CD1c-positive myeloid dendritic cell (primary cell): ENCODE measurements around the gene SOX8.

Experiments used
- DNase-seq: peaks from one replicate; pipeline ENCODE4 v3.0.0-alpha.2; 2016; ENCODE audit errors: extremely low spot score

SOX8 gene

DNA sequence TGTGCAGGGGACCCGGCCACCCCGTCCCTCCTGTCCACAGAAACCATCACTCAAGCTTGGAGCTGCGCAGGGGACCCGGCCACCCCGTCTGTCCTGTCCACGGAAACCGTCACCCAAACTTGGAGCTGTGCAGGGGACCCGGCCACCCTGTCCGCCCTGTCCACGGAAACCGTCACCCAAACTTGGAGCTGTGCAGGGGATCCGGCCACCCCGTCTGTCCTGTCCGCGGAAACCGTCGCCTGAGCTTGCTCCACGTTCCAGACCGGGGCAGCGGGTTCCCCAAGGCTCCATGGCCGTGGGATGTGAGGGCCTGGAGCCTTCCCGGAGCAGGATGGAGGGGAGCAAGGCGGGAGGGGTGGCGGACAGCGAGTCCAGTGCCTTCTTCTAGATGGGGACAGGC, 25.2 kb downstream of the SOX8 start:
- DNase-seq: no peak

DNA sequence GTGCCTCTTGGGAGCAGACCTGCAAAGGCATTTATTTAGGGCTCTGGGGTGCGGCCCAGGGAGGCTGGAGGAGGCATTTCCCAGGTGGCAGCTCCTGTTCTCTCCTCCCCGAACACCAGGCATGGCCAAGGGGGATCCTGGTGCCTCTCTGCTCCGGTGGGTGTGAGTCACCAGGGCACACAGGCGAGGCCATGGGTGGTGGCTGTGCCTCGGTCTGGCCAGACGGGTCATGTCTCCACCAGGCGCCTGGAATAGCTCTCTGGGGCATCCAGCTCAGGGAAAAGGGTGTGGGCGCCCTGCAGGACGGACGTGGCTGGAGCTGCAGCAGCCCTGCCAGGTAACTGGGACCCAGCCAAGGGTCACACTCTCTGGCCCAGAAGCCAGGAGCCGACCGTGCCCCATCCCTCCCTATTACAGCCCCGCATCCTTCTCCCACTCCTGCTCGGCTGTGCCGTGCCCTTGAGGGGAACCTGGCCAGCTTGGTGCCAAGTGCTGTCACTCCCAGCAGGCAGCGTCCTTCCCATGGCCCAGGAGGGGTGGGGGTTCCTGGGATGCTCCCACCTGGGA, 25.8 kb downstream of the SOX8 start:
- DNase-seq: no peak

DNA sequence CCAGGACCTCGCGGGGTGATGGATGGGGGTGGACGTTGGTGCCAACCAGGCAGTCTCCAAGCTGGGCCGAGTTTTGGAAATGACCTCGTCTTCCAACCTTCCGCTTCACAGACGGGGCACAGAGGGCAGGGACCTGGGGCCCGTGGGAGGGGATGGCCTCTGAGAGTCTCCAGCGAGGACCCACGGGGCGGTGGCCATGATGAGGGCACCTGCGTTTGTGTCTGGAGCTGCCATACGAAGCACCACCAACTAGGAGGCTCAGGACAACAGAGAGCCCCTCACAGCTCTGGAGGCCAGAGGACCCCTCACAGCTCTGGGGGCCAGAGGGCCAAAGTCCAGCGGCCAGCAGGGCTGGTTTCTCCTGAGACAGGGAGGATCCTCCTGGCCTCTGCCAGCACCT, 26.5 kb downstream of the SOX8 start:
- DNase-seq: no peak

DNA sequence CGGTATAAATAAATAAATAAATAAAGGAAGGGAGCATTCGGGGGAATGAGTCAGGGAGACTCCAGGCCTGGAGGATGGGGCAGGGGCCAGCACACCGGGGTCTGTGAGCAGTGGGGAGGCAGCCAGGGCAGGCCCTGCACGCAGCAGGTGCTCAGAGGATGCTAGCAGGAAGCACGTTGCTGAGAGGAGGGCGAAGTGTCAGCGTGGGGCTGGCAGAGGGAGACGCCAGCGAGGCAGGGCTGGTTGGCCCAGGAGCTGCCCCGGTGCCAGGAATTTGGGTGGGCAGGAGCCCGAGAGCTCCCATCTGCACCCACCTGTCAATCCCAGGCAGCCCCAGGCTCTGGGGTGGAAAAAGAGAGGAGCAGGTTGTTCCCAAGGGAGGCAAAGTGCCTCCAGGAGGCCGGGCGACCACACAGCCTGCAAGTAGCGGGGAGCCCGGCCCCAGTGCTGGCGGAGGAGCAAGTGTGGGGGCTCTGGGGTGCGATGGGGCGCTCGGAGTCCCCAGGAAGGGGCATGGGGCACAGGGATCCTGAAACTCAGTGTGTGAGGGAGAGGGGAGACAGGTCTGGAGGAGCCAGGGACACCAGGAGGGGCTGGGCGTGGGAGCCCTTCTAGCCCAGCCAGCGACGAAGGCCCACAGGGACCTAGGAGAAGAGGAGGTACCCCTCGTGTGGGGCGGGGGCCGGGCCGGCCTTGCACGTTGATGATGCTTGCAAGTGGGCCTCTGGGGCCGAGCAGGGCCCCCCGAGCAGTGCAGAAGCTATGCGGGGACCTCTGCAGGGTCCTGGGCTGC, 28.0 kb downstream of the SOX8 start:
- no peak for DNase-seq

DNA sequence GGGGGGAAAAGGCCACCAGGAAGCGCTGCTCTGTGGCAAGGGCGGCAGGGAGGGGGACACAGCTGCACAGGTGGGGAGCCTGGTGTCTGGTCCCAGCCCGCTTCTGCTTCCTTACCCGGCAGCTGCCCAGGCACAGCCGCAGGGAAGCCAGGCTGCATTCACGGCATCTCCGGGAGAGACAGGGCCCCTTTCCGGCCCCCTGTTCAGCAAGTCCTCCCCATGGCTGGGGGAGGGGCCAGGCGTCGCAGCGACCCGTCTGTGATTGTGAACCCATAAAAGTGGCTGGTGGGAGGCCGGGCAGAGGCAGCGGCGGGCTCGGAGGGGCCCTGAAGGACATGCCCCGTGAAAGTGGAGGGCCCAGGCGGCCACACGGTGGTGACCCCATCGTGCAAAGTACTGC, 28.7 kb downstream of the SOX8 start:
- no peak for DNase-seq

DNA sequence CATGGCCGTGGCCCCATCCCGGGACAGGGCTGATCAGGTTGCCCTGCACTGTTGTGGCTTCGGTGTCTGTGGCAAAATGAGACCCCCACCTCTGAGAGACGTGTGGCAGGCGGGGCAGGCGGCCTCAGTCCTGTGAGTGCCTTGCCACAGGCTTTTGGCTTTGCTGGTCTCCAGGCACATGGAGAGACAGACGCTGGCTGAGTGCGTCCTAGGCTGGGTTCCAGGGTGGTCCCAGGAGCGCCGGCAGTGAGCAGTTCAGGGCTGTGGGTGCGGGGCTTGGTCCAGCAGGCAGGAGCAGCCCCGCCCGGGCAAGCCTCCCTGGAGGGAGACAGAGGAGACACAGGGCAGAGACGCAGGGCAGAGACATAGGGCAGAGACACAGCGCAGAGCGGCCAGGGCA, 29.2 kb downstream of the SOX8 start:
- no peak for DNase-seq

DNA sequence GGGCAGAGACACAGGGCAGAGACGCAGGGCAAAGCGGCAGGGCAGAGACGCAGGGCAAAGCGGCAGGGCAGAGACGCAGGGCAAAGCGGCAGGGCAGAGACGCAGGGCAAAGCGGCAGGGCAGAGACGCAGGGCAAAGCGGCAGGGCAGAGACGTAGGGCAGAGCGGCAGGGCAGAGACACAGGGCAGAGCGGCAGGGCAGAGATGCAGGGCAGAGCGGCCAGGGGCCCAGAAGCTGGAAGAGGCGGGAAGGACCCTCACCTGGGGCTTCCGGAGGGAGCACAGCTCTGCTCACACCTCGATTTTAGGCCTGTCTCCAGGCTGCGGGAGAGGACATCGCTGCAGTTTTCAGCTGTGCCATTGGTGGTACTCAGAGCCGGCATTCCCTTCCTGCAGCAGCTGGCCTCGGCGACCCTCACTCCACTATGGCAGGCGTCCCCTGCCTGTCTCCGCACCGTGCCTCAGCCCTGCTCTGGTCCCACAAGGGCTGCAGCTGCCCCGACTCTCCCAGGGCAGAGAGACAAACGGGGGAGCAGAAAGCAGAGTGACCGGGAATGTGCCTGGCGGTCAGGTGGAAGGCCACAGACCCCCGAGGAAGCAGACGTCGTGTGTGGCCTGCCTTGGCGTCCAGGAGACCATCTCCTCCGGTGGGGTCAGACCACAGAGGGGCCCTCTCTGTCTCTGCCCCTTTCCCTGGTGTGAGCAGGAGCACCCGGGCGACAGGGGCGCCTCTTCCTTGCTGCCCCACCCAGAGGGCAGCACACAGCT, 29.9 kb downstream of the SOX8 start:
- DNase-seq: no peak

DNA sequence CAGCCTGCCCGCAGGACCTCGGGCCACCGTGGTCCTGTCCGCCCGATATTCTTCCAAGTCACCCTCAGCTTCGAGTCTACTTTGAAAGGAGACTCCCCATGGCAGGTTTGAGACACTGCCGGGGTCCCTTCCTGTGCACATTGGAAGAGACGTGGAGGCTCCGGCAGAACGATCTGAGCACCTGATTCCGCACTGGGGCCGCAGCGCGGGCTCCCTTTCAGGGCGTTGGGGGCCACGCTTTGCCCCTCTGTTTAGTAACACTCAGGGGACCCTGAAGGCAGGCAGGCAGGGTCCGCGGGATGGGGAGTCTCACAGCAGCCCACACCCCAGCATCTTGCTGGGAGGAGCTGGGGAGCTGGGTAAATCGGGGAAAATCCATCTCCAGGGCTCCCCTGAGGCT, 30.6 kb downstream of the SOX8 start:
- no peak for DNase-seq

DNA sequence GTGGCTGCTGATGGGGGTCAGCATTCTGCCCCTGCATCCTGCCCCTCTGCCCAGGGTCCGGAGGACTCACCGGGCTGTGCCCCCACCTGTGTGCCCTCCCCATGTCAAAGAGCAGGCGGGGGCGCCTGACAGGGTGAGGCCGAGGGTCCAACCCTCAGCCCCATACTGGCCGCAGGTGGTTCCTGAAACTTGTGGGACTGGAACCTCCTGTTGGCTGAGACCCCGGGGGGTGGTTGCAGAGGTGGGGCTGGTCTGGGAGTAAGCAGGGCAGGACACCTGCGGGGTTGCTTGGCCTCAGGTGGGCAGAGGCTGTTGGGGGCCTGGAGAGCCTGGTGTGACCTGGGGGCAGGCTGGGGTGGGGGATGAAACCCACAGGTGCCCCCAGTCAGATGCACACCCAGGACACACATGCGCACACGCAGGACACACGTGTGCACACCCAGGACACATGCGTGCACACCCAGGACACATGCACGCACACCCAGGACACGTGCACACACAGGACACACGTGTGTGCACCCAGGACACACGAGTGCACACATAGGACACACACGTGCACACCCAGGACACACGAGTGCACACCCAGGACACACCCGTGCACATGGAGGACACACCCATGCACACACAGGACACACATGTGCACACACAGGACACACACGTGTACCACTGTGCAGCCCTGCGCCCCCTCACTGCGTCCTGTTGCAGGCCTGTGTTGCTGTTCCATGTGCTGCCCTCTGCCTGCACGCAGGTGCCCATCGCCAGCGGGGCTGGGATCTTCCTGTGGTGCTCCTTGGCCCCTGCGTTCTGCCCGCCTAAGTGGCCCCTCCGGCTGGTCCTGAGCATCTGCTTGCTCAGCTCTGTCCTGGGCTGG, 31.4 kb downstream of the SOX8 start:
- no peak for DNase-seq

DNA sequence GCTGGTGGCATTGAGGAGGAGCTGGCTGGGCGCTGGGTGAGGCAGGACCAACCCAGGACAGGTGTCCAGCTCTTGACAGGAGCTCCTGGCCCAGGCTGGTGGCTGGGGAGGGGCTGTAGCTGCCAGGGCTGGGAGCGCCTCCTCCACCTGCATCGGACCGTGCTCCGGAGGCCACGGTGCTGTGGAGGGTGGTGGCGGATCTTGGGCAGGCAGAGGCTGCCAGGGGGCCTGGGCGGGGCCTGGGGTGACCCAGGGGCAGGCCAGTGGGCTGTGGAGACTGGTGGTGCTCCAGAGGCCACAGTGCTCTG, 32.0 kb downstream of the SOX8 start:
- DNase-seq: no peak

DNA sequence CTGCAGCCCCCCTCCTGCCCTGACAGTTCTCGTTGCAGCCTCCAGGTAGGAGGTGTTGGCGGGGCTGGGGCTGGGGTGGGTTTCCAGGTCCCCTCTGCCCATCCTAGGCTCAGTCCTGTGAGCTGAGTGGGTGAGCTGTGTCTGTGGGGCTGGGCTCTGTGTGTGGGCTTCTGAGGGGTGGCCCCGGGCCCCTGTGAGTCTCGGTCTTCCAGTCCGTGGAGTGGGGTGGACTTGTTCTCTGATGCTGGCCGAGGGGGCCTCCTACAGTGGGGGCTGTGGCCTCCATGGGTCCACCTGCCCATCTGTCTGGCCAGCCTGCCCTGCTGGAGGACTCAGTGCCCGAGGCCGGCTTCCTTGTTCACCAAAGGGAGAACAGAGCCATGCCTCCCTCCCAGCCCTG, 32.7 kb downstream of the SOX8 start:
- no peak for DNase-seq

DNA sequence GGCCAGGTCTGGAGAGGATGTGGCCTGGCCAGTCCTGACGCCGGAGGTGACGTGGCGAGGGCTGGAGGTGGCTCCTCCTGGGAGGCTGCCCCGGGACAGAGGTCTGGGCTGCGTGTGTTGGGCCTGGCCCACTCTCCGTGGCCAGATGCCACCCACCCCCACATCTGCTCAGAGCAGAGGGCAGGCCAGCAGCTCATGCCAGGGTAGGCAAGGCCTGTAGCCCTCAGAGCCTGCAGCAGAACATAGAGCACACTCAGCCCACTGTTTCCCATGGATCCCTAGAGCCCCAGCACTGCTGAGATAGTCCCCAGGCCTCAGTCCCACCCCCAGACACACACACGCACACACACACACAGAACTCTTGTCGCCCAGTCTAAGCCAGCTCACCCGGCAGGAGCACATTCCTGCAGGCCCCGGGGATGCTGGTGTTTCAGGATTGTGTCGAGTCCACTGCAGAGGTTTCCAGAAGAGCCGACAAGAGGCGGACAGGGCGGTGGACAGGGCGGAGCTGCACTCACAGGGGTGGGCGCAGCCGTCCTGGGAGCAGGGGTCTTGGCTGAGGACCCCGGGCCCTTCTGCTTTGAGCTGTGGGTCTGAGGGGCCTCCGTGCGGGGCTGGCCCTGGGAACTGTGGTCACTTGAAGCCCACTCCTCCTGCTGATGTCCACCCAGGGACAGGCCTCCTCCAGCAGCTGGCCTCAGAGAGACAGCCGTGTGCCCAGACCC, 33.4 kb downstream of the SOX8 start:
- DNase-seq: no peak

DNA sequence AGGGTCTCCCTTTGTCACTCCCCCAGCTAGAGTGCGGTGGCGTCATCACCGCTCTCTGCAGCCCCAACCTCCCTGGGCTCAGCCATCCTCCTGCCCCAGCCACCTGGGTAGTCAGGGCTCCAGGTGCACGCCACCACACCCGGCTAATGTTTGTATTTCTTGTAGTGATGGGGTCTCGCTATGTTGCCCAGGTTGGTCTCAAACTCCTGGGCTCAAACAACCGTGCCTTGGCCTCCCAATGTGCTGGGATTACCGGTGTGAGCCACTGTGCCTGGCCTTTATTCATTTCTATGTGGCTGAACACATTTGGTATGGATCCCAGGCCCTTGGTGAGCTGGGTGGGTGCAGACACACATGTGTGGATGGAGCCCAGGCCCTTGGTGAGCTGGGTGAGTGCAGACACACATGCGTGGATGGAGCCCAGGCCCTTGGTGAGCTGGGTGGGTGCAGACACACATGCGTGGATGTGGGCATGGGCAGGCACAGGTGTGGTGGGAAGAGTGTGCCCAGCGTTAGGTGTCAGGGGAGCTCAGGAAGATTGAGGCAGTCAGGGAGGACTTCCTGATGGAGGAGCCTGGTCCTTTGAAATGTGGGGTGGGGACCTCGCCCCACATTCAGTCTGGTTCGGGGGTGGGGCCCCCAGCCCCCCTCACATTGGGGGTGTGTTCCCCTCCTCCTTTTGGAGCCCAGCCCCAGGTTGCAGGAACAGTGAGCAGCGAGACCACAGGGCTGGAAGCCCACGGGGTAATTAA, 37.1 kb downstream of the SOX8 start:
- DNase-seq: no peak

DNA sequence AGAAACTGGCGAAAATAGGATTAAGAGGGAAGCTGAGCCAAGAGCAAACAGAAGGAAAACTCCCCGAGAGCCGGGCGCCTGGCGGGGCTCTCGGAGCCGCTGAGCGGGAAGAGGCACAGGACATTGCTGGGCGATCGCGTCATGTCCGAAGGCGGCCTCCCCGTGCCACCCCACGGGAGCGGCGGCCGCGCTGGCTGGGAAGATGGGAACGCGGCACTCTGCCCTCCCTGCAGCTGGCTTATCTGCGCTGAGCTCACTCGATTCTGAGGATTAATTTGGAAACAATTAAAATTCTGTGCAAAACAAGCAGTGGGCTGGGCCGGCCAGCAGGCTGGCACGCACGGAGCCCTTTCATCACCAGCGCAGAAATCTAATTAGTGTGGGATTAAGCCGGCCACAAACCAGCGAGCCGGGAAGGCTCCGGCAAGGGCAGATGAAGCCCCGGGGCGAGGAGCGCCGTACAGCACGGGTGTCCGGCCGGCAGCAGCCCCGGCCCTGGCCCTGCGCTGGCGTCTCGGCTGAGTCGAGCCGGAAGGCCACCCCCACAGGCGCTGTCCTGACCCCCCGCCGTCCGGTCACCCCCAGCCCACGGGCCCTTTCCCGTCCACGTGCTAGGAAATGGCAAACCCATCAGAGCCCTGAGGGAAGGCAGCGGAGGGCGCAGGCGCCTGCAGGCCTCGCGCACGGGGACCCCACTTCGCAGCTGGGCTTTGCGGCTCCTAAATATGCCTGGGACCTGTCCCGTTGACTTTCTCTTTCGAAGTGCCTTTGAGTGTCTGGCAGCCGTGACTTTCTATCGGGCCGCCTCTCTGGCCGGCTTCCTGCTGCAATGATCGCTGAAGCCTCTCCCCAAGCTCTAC, 37.9 kb downstream of the SOX8 start:
- DNase-seq: no peak

DNA sequence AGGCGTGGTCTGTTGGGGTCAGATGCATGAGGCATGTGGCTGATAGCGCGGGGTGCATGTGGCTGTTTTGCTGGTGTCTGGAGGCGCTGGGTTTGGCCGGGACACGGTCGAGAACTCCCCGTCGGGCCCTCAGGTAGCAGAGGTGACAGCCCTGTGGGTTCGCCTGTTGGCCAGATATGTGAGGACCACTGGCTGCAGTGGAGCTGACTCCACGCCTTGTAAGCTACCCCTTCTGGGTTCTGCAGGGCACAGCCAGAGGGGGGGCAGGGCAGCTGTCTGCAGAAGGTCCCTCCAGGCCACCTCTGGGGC, 38.5 kb downstream of the SOX8 start:
- no peak for DNase-seq

DNA sequence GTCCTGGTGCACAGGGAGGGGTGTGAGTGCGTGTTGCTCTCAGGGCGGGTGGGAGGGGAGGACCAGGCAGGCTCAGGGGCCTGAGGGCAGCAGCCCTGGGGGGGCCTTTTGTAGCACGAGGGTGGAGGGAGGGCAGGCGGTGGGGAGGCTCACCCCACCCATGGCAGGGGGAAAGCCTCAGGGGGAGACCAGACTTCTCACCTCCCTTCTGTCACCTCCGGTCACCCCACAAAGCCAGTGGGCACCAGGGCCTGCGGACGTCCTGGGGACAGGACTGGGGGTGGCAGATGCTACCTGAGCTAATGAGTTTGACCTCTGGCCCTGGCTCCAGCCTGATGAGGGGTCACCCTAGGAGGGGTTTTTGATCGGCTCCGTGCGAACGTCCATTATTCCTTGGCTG, 39.0 kb downstream of the SOX8 start:
- DNase-seq: no peak

DNA sequence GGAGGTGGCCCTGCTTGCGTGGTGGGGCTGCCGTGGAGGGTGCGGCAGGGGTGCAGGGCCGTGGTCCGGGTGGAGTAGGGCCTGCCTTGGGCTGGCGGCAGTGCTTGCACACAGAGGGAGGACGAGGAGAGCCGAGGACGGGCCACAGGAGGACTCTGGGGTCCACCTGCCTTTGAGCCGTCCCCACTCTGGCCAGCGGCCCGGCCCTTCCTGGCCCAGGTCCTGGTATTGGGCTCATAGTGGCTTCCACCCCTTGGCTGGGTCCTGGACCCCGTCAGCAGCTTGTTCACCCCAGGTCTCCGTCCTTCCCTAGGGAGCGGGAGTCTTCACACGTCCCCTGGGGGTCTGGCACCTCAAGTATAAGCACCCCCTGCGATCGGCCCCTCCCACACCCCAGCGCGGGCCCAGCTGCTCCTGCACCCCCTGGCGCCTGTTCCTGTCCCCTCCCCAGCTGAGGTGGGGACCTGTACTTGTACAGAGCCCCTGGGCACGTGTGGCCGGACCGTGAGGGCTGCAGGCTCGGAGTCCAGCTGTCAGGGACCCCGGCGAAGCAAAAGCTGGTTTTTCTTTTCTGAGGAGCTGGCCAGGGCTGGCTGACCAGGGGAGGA, 40.1 kb downstream of the SOX8 start:
- DNase-seq: no peak

DNA sequence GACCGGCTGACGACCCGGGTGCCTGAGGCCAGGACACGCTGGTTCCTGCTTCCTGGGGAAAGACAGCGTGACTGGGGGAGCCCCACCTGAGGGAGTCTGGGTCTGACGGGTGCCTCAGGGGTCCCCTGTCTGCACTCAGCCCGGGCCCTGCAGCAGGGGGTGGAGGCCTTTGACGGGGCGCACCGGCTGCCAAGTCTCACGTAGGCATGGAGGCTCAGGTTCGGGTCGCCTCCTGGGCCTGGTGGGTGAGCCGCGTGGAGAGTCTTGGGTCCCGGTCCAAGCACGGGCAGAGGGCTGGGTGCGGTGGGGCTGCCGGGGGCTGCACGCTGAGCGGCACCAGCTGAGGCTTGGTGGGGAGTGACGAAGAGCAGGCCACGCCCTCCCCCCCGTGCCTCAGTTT, 40.9 kb downstream of the SOX8 start:
- DNase-seq: no peak

DNA sequence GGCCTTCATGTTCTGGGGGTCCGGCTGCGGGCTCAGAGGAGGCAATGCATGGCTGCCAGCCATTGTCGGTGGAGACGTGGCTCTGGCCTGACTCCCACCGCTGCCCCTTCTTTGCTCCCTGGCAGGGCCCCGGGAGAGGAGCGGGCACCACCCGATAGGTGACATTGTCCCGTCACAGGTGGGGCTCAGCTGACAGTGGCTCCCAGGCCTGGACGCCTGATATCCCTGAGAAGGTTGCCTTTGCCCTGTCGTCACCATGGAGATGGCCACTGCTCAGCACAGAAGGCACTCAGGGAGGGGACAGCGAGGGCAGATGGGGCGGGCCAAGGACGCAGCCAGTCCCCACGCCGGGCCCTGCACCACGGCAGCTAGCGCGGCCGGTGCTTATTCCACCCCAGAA, 42.6 kb downstream of the SOX8 start:
- no peak for DNase-seq
